Esophagus squamous epithelium (tissue), 5 donors: Measurements from ENCODE around the gene RPL7A. TPM values are rescaled to one million over a fixed set of nuclear protein-coding genes. Genes with fewer than 3 reads are reported as not detected.
"Not testable (repeated sequence)": the region's sequence is repeated elsewhere in the genome, so short reads cannot be mapped to it uniquely, and the experiment has no call there.

Experiments used
- DNase-seq: peaks from one replicate; lab custom pipeline; 2025; lab: John Stamatoyannopoulos, UW
- H3K27ac ChIP-seq, 4 donors: fragments of 200-600 bp; sonication (generic); one replicate each; pipeline ENCODE4 v1.5.1; 2016 to 2019; ENCODE audit warnings: mild to moderate bottlenecking in 1 of 4
- H3K27me3 ChIP-seq, 4 donors: fragments of 200-600 bp; sonication (generic); 1 replicate in 3 of 4; 2 replicates in 1 of 4; pipeline versions ENCODE4 v1.5.1 to v1.6.0; 2017 to 2021; ENCODE audit warnings: antibody characterized with exemption in 1 of 4
- H3K36me3 ChIP-seq, 3 donors: fragments of 200-600 bp; sonication (generic); one replicate each; pipeline ENCODE4 v1.5.1; 2016 to 2019
- H3K4me1 ChIP-seq, 3 donors: fragments of 200-600 bp; sonication (generic); one replicate each; pipeline ENCODE4 v1.5.1; 2017 to 2019
- H3K4me3 ChIP-seq, 4 donors: fragments of 200-600 bp; sonication (generic); 1 replicate in 3 of 4; 2 replicates in 1 of 4; pipeline ENCODE4 v1.5.1; 2016 to 2019; ENCODE audit warnings: mild to moderate bottlenecking in 2 of 4, moderate library complexity in 1 of 4
- H3K9me3 ChIP-seq, 3 donors: fragments of 200-600 bp; sonication (generic); one replicate each; pipeline ENCODE4 v1.5.1; 2016 to 2019
- CTCF ChIP-seq, 6 experiments: fragments of 450-650 bp in 4 of 6; fragments of 200-600 bp in 2 of 6; sonication (generic) in 2 of 6; IDR thresholded peaks; one replicate each; pipeline ENCODE4 v1.5.1; 2016 to 2019; ENCODE audit warnings: antibody characterized with exemption in 6 of 6, mild to moderate bottlenecking in 4 of 6, moderate library complexity in 4 of 6
- POLR2A ChIP-seq, 4 donors: fragments of 450-650 bp; IDR thresholded peaks; one replicate each; pipeline ENCODE4 v1.6.1; 2017; ENCODE audit warnings: antibody characterized with exemption in 4 of 4, mild to moderate bottlenecking in 4 of 4, moderate library complexity in 3 of 4
- WGBS, 2 donors: methylation state at CpG; one replicate each; pipeline ENCODE4 v1.1.5; 2018; 5-methylcytosine and 5-hydroxymethylcytosine counted together
- intact Hi-C: fragments of 100-400 bp; cut with DNase I; formaldehyde crosslinking; loops from one replicate; pipeline ENCODE4 v1.15.0; 2022
- total RNA-seq, 4 donors: library from RNA; depleted of rRNA; stranded (reverse); fragments of >200 nt; gene quantifications; one replicate each; pipeline ENCODE4 v1.1.0, GENCODE V29; 2016
- donor health status: DM: yes; HTN: yes; CAD: no.

Gene RPL7A
- total RNA-seq, 4 donors from 2014 or later, result 1,828 to 2,553 (median 2,363) TPM

GRCh38 chr9:133374612-133375115 lies 26.6 kb downstream of the RPL7A start:
- no peaks in the 10 kb centered on the region for H3K9me3 ChIP-seq
- peak overlapping the region; percentile 87 to 100 (median 94) for H3K4me3 ChIP-seq
- no peak for DNase-seq
- H3K4me1 ChIP-seq, result peaks cover 34 to 92% (median 53%) of the 10 kb centered on the region in 3 donors
- H3K27me3 ChIP-seq, result no peaks in the 10 kb centered on the region
- H3K36me3 ChIP-seq, result peaks cover 0 to 30% (median 0%) of the 10 kb centered on the region in 3 donors
- TF ChIP-seq POLR2A (IDR thresholded peaks at IDR 0.05) (no peak), CTCF (IDR thresholded peaks at IDR 0.05) (no peak)
- WGBS, 2 donors, result 5 to 10% methylated on average over 12 of the region's 12 CpGs
- intact Hi-C loops, result no loop called here
- peak overlapping the region; percentile 92 to 99 (median 96) for H3K27ac ChIP-seq

DNA sequence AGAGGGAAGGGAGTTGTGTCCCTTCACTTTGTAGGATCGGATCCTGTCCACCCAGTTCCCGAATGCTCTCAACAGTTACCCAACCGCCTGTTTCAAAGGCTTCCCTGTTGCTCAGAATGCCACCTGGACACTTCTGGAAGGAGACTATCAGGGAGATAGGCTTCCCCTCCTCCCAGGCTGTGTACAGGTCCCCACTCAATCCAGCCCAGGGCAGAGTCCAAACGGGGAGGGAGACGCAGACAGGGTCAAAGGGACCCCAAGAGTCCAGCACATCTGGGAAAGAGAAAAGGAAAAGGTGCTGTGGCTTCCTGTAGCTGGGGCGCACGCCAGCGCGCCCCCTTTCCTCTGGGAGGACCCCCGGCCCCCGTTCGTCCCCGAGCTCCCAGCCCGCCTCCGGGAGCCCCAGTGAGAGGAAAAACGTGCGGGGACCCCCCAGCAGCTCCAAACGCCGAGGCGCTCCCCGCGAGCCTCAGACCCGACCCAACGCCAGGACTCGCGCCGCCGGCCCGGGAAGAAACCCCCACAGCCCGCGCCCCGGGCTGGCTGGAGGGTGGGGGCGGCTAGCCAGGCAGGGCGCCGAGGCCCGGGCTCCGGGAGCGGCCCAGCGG lies 27.2 kb downstream of the RPL7A start:
- no peak for DNase-seq
- Histone ChIP-seq H3K4me3 (peak overlapping the region; percentile 87 to 100 (median 94)), H3K36me3 (peaks cover 0 to 24% (median 0%) of the 10 kb centered on the region in 3 donors), H3K4me1 (peaks cover 29 to 90% (median 48%) of the 10 kb centered on the region in 3 donors), H3K27ac (peak overlapping the region; percentile 92 to 99 (median 96)), H3K9me3 (no peaks in the 10 kb centered on the region), H3K27me3 (no peaks in the 10 kb centered on the region)
- WGBS, 2 donors, result 0% methylated on average over 3 to 4 of the region's 39 CpGs
- TF ChIP-seq CTCF (IDR thresholded peaks at IDR 0.05) (no peak), POLR2A (IDR thresholded peaks at IDR 0.05) (no peak)
- intact Hi-C loops, result no loop called here

DNA sequence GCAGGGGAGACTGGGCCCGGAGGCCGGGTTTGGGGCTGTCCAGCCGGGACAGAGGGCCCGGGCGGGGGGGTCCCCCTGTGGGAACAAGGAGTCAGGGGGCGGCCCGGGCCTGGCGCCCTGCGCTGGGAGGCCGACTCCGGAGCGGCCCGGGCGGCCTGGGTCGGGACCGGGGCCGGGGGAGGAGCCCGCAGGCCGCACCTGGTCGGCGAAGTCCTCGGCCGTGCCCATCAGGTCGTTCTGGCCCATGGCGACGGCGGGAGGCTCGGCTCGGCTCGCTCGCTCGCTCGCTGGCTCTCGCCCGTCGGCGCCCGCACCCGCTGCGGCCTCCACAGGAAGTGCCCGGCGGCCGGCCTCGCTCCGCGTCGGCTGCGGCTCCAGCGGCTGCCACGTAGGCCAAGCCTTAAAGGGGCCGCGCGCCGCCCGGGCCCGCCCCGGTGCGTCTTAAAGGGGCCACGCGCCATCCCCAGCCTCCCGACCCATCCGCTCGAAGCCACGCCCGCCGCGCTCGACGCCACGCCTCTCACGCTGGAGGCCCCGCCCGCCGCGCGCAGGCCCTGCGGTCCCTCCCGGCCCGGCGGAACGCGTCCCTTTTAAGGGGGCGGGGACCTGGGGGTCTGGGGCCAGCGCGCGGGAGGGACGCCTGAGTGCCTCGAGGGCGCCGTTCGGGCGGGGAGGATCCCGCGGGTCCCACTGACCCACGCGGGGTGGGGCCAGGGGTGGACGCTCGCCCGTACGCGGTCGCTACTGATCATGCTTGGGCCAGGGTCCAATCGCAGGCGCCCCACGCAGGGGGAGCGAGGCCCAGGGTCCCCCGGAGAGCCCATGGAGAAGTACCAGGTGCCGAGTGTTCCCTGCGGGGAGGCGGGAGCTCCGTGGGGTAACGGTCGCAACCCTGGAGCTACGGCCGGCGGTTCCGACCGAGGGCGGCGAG lies 28.0 kb downstream of the RPL7A start, which contains the start of the genes STKLD1 and SURF4:
Gene STKLD1, plus strand, starts transcription at position 643 of the 931 bp plus-strand sequence. Its CDS starts 108 bp downstream, at position 751.
Gene SURF4, minus strand, starts transcription at position 337 of the 931 bp plus-strand sequence. Its CDS starts 91 bp downstream, at position 246.
- DNase-seq, result peak; percentile 75
- intact Hi-C loops, result no loop called here
- H3K36me3 ChIP-seq, result peaks cover 0 to 17% (median 0%) of the 10 kb centered on the region in 3 donors
- WGBS, 2 donors, result 0% methylated on average over 7 of the region's 120 CpGs; no CpG with 5 or more reads in 1 of the 2 donors
- H3K27me3 ChIP-seq, result no peaks in the 10 kb centered on the region
- H3K27ac ChIP-seq, result peak within 1 kb of the TSS; percentile 92 to 99 (median 96)
- peaks cover 25 to 82% (median 41%) of the 10 kb centered on the region in 3 donors for H3K4me1 ChIP-seq
- peak in 3 of 6 experiments; percentile 22 to 44 (median 33) for TF ChIP-seq CTCF (IDR thresholded peaks at IDR 0.05)
- TF ChIP-seq POLR2A (IDR thresholded peaks at IDR 0.05), result peak in 3 of 4 donors; percentile 84 to 89 (median 87)
- peak within 1 kb of the TSS; percentile 87 to 100 (median 94) for H3K4me3 ChIP-seq
- H3K9me3 ChIP-seq, result no peaks in the 10 kb centered on the region

DNA sequence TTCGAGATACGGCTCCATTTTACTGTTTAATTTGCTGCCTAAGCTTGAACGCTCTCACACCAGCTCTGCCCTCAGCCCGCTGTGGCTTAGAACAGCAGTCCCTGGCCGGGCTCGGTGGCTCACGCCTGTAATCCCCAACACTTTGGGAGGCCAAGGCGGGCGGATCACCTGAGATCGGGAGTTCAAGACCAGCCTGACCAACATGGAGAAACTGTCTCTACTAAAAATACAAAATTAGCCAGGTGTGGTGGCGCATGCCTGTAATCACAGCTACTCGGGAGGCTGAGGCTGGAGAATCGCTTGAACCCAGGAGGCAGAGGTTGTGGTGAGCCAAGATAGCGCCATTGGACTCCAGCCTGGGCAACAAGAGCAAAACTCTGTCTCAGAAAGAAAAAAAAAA lies 29.3 kb downstream of the RPL7A start:
- H3K9me3 ChIP-seq, intact Hi-C loops, H3K27me3 ChIP-seq, H3K4me3 ChIP-seq, DNase-seq: not testable (repeated sequence)
- H3K36me3 ChIP-seq, result peaks cover 0 to 13% (median 0%) of the 10 kb centered on the region in 3 donors
- H3K4me1 ChIP-seq, result peaks cover 12 to 69% (median 29%) of the 10 kb centered on the region in 3 donors
- 78% methylated on average over 7 to 13 of the region's 14 CpGs for WGBS, 2 donors
- H3K27ac ChIP-seq, result peak overlapping the region in 1 of 4 donors; percentile 52

GRCh38 chr9:133377721-133378216 lies 29.8 kb downstream of the RPL7A start:
- H3K27me3 ChIP-seq, result no peaks in the 10 kb centered on the region
- no peaks in the 10 kb centered on the region for H3K9me3 ChIP-seq
- peaks cover 7 to 64% (median 24%) of the 10 kb centered on the region in 3 donors for H3K4me1 ChIP-seq
- intact Hi-C loops, result no loop called here
- H3K27ac ChIP-seq, result peak overlapping the region in 2 of 4 donors; percentile 36 to 52
- TF ChIP-seq POLR2A (IDR thresholded peaks at IDR 0.05) (no peak), CTCF (IDR thresholded peaks at IDR 0.05) (no peak)
- peaks cover 0 to 8% (median 0%) of the 10 kb centered on the region in 3 donors for H3K36me3 ChIP-seq
- H3K4me3 ChIP-seq, result no peak overlapping the region
- 41 to 50% methylated on average over 6 of the region's 6 CpGs for WGBS, 2 donors
- no peak for DNase-seq
